H9 (cell line): ENCODE data around the gene STX2. TPM values are rescaled to one million over a fixed set of nuclear protein-coding genes. Genes with fewer than 3 reads are reported as not detected.
A peak's percentile ranks its signal among the peaks of the same experiment; 100 is the strongest.

Source experiments
- DNase-seq: peaks from one replicate; pipeline ENCODE4 v3.0.0-alpha.2; 2017
- H2AFZ ChIP-seq: one replicate; pipeline ENCODE4 v1.6.1; 2013; ENCODE audit warnings: mild to moderate bottlenecking, low read length, control low read depth, moderate library complexity
- H2AK5ac ChIP-seq: 2 replicates; pipeline ENCODE4 v1.6.1; 2013; ENCODE audit warnings: low read length, control low read depth, mixed read lengths; ENCODE audit not compliant: insufficient read length
- H2BK120ac ChIP-seq: one replicate; pipeline ENCODE4 v1.6.1; 2013; ENCODE audit warnings: low read depth, mild to moderate bottlenecking, low read length, control low read depth, inconsistent platforms; ENCODE audit not compliant: poor library complexity, severe bottlenecking
- H2BK12ac ChIP-seq: 2 replicates; pipeline ENCODE4 v1.6.1; 2013; ENCODE audit warnings: low read length, control low read depth, mixed read lengths, low read depth; ENCODE audit not compliant: insufficient read length
- H2BK15ac ChIP-seq: 2 replicates; pipeline ENCODE4 v1.6.1; 2013; ENCODE audit warnings: low read depth, low read length, control low read depth
- H2BK20ac ChIP-seq: one replicate; pipeline ENCODE4 v1.6.1; 2013; ENCODE audit warnings: low read depth, mild to moderate bottlenecking, low read length, control low read depth, inconsistent platforms; ENCODE audit not compliant: poor library complexity, severe bottlenecking
- H2BK5ac ChIP-seq: 2 replicates; pipeline ENCODE4 v1.6.1; 2013; ENCODE audit warnings: low read length, control low read depth, mixed read lengths; ENCODE audit not compliant: insufficient read length
- H3K14ac ChIP-seq: 2 replicates; pipeline ENCODE4 v1.6.1; 2013; ENCODE audit warnings: low read length, control low read depth; ENCODE audit not compliant: insufficient read depth
- H3K18ac ChIP-seq: 2 replicates; pipeline ENCODE4 v1.6.1; 2013; ENCODE audit warnings: low read depth, mild to moderate bottlenecking, mixed read lengths, low read length, control low read depth; ENCODE audit not compliant: insufficient read length
- H3K23ac ChIP-seq: 2 replicates; pipeline ENCODE4 v1.6.1; 2013; ENCODE audit warnings: low read length, control low read depth, mixed read lengths, low read depth; ENCODE audit not compliant: insufficient read length
- H3K23me2 ChIP-seq: 2 replicates; pipeline ENCODE4 v1.6.1; 2013; ENCODE audit warnings: low read depth, mild to moderate bottlenecking, mixed read lengths, low read length, control low read depth; ENCODE audit not compliant: insufficient read length, poor library complexity, severe bottlenecking
- H3K27ac ChIP-seq: 2 replicates; pipeline ENCODE4 v1.5.1; 2013; ENCODE audit warnings: low read length, control low read depth, mixed read lengths, low read depth; ENCODE audit not compliant: insufficient read length
- H3K27me3 ChIP-seq: 2 replicates; pipeline ENCODE4 v1.6.1; 2013; ENCODE audit warnings: low read length, control low read depth, inconsistent platforms; ENCODE audit not compliant: insufficient read depth
- H3K4ac ChIP-seq: 2 replicates; pipeline ENCODE4 v1.6.1; 2013; ENCODE audit warnings: low read depth, mild to moderate bottlenecking, control low read depth, inconsistent platforms, low read length, moderate library complexity
- H3K4me1 ChIP-seq: 2 replicates; pipeline ENCODE4 v1.6.1; 2013; ENCODE audit warnings: low read length, control low read depth, inconsistent platforms; ENCODE audit not compliant: insufficient read depth
- H3K4me2 ChIP-seq: 2 replicates; pipeline ENCODE4 v1.6.1; 2013; ENCODE audit warnings: low read length, control low read depth, mixed read lengths; ENCODE audit not compliant: insufficient read length, insufficient read depth
- H3K56ac ChIP-seq: 2 replicates; pipeline ENCODE4 v1.6.1; 2013; ENCODE audit warnings: low read depth, mild to moderate bottlenecking, mixed read lengths, low read length, control low read depth; ENCODE audit not compliant: insufficient read length
- H3K79me1 ChIP-seq: 2 replicates; pipeline ENCODE4 v1.6.1; 2013; ENCODE audit warnings: low read depth, mild to moderate bottlenecking, moderate library complexity, low read length, control low read depth, inconsistent platforms; ENCODE audit not compliant: insufficient read depth, poor library complexity, severe bottlenecking
- H3K79me2 ChIP-seq: 2 replicates; pipeline ENCODE4 v1.6.1; 2013; ENCODE audit warnings: low read length, control low read depth, inconsistent platforms; ENCODE audit not compliant: insufficient read depth
- H3K9ac ChIP-seq: 2 replicates; pipeline ENCODE4 v1.6.1; 2013; ENCODE audit warnings: low read length, control low read depth, mixed read lengths; ENCODE audit not compliant: insufficient read length; ENCODE audit errors: extremely low read depth
- H3K9me3 ChIP-seq: one replicate; pipeline ENCODE4 v1.6.1; 2013; ENCODE audit warnings: low read depth, low read length, inconsistent platforms; ENCODE audit not compliant: control insufficient read depth
- H3T11ph ChIP-seq: one replicate; pipeline ENCODE4 v1.6.1; 2013; ENCODE audit warnings: mild to moderate bottlenecking, low read length, control low read depth, inconsistent platforms
- H4K20me1 ChIP-seq: one replicate; pipeline ENCODE4 v1.6.1; 2013; ENCODE audit not compliant: control insufficient read depth, insufficient read length, insufficient read depth
- H4K5ac ChIP-seq: 2 replicates; pipeline ENCODE4 v1.6.1; 2013; ENCODE audit warnings: low read depth, mild to moderate bottlenecking, mixed read lengths, low read length, control low read depth; ENCODE audit not compliant: insufficient read length
- H4K8ac ChIP-seq: replicated peaks from 2 replicates; pipeline ENCODE4 v1.6.1; 2013; ENCODE audit warnings: low read length, control low read depth, mixed read lengths, low read depth; ENCODE audit not compliant: insufficient read length
- H4K91ac ChIP-seq: 2 replicates; pipeline ENCODE4 v1.6.1; 2013; ENCODE audit warnings: low read depth, mild to moderate bottlenecking, moderate library complexity, mixed read lengths, low read length, control low read depth; ENCODE audit not compliant: insufficient read length
- H3K27ac Mint-ChIP-seq, 3 experiments: 2 replicates in 2 of 3; 3 replicates in 1 of 3; pipeline ENCODE4 v1.8.0; 2020 to 2021; ENCODE audit warnings: mixed read lengths in 3 of 3, mild to moderate bottlenecking in 1 of 3, moderate library complexity in 1 of 3
- H3K27me3 Mint-ChIP-seq: 2 replicates; pipeline ENCODE4 v1.8.0; 2021; ENCODE audit warnings: low read depth, mild to moderate bottlenecking, moderate library complexity, mixed read lengths
- H3K36me3 Mint-ChIP-seq, 3 experiments: 2 replicates in 2 of 3; 3 replicates in 1 of 3; pipeline ENCODE4 v1.8.0; 2020 to 2021; ENCODE audit warnings: low read depth in 3 of 3, mixed read lengths in 3 of 3; ENCODE audit not compliant: insufficient read depth in 1 of 3
- H3K4me1 Mint-ChIP-seq, 2 experiments: 2 replicates each; pipeline ENCODE4 v1.8.0; 2020; ENCODE audit warnings: mixed read lengths in 2 of 2
- H3K4me3 Mint-ChIP-seq, 2 experiments: 2 replicates in 1 of 2; 3 replicates in 1 of 2; pipeline ENCODE4 v1.8.0; 2020 to 2021; ENCODE audit warnings: mild to moderate bottlenecking in 2 of 2, mixed read lengths in 2 of 2, moderate library complexity in 1 of 2
- H3K9me3 Mint-ChIP-seq, 2 experiments: 2 replicates in 1 of 2; 3 replicates in 1 of 2; pipeline ENCODE4 v1.8.0; 2020; ENCODE audit warnings: mild to moderate bottlenecking in 2 of 2, mixed read lengths in 2 of 2, moderate library complexity in 1 of 2
- WGBS: extraction: QIAGEN DNeasy Blood & Tissue Kit; methylation state at CpG from one replicate; pipeline ENCODE4 v1.1.7; 2013; ENCODE audit warnings: missing lambda C conversion rate, low lambda C conversion rate, mixed read lengths; ENCODE audit not compliant: insufficient read length; ENCODE audit errors: extremely low coverage; 5-methylcytosine and 5-hydroxymethylcytosine counted together
- total RNA-seq: library from RNA; stranded (reverse); gene quantifications from 2 replicates; pipeline ENCODE4 v1.2.1, GENCODE V29; 2021
- TF ChIP-seq, protein P1 (sequence below): fragments of 200-600 bp; sonication (generic); conservative IDR thresholded peaks from 3 replicates; pipeline ENCODE4 v1.8.0; 2021; ENCODE audit warnings: antibody characterized with exemption, mild to moderate bottlenecking

The STX2 gene
- total RNA-seq, 1 experiment from 2014 or later = 19.4 TPM

DNA sequence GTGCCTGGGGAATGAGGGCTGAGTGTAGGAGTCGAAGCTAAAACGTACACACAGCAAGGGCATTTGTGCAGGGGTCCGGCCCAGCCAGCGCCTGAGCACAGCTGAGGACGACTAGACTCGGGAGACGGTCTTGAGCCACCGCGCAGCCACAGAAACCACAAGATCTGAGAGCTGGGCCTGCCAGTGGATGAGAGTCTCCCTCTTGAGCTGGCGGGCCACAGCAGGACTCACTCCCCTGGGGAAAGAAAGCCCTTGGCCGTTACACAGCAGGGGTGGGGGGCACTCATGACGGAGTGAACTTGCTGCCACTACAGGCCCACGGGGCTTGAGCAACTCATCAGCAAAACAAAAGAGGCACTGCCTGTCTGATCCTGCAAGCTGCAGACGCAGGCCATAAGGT lies 23.0 kb downstream of the STX2 start:
- Histone ChIP-seq H2BK5ac (no peak overlapping the region), H2BK12ac (no peak overlapping the region), H3K14ac (no peak overlapping the region; the same call in 1 of the 2 replicates), H4K91ac (no peak overlapping the region), H3K27me3 (no peaks in the 10 kb centered on the region), H2BK120ac (no peak overlapping the region), H3K9me3 (no peaks in the 10 kb centered on the region), H4K8ac (no peak overlapping the region), H2AK5ac (no peak overlapping the region), H3K23me2 (no peaks in the 10 kb centered on the region), H3K18ac (no peak overlapping the region), H3K4me2 (no peak overlapping the region), H3K4me1 (peaks cover 6% of the 10 kb centered on the region; the same call in 1 of the 2 replicates), H3K79me1 (no peaks in the 10 kb centered on the region), H4K5ac (no peak overlapping the region), H2BK15ac (no peak overlapping the region), H3K27ac (no peak overlapping the region), H3K23ac (no peak overlapping the region), H3T11ph (no peak overlapping the region), H3K79me2 (no peaks in the 10 kb centered on the region), H3K56ac (no peak overlapping the region), H3K4ac (no peak overlapping the region), H4K20me1 (no peaks in the 10 kb centered on the region), H2BK20ac (no peak overlapping the region), H3K9ac (no peak overlapping the region), H2AFZ (no peak overlapping the region)
- DNase-seq = no peak
- Mint-ChIP-seq H3K27me3 (peaks cover 2% of the 10 kb centered on the region; the same call in 1 of the 2 replicates), H3K27ac (peak overlapping the region; percentile 83 to 91 (median 89); a peak in 6 of 7 replicates), H3K4me3 (no peak overlapping the region; a peak in 1 of 5 replicates), H3K36me3 (peaks cover 7 to 25% (median 22%) of the 10 kb centered on the region in 3 experiments), H3K9me3 (no peaks in the 10 kb centered on the region; a peak in 1 of 5 replicates), H3K4me1 (peaks cover 52 to 63% of the 10 kb centered on the region in 2 experiments)
- no CpG with 5 or more reads among the region's 14 CpGs for WGBS
- TF ChIP-seq, protein P1, sequence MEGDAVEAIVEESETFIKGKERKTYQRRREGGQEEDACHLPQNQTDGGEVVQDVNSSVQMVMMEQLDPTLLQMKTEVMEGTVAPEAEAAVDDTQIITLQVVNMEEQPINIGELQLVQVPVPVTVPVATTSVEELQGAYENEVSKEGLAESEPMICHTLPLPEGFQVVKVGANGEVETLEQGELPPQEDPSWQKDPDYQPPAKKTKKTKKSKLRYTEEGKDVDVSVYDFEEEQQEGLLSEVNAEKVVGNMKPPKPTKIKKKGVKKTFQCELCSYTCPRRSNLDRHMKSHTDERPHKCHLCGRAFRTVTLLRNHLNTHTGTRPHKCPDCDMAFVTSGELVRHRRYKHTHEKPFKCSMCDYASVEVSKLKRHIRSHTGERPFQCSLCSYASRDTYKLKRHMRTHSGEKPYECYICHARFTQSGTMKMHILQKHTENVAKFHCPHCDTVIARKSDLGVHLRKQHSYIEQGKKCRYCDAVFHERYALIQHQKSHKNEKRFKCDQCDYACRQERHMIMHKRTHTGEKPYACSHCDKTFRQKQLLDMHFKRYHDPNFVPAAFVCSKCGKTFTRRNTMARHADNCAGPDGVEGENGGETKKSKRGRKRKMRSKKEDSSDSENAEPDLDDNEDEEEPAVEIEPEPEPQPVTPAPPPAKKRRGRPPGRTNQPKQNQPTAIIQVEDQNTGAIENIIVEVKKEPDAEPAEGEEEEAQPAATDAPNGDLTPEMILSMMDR = no peak
